ENCODE results near the gene GPATCH2. TPM values are rescaled to one million over a fixed set of nuclear protein-coding genes. Genes with fewer than 3 reads are reported as not detected.

GPATCH2 gene
- total RNA-seq = 6.3 and 7.9 TPM in 2 replicates

DNA sequence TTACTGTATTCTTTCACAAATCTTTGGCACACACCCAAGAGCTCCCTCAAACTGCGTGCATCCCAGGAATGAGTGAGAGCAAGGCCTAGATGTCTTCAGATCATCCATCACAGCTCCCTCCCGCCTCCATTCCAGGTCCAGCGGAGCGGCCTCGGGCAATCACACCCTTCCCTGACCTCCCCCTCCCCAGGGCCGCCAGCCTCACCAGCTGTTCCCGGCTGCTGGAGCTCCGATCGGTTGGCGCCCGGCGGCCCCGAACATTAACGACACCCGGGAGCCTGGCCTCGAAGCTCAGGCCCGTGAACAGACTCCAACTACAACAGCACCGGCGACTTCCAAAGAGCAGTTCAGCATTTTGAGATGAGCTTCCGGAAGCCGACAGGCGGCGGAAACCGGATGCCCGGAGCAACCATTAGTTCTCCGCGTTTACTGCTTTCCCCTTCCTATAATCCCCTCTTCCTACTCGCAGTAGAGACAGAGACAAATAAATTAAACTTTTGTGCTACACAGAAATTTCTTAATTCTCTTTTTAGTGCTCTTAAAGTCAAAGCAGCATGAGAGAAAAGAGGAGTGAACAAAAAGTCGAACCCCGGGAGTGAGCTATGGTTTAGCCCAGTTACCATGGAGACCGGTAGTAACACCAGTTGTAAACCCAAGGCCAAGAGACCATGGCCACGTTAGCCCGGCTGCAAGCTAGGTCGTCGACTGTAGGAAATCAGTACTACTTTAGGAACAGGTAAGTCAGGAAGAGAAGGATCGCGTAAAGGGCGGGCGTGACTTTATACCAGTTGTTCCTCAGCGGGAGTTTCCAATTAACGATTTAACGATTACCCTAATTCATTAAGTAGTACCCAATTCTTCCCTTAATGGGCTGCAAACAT is at the start of gene GPATCH2, which contains the start of gene SPATA17:
Gene GPATCH2, minus strand, starts transcription at position 380 of the 881 bp plus-strand sequence. Its CDS starts 119 bp downstream, at position 261.
Gene SPATA17, plus strand, starts transcription at position 634 of the 881 bp plus-strand sequence. Its CDS starts 35 bp downstream, at position 669.

Other genes starting within 250 kb of the GPATCH2 start
- 0.18 and 0.49 TPM in 2 replicates for gene SPATA17, start 254 bp upstream of the GPATCH2 start, total RNA-seq

All from cardiac atrium fibroblast (primary cell).